Endothelial cell (in vitro differentiated cells): ENCODE data around the gene LIMD2. TPM values are rescaled to one million over a fixed set of nuclear protein-coding genes. Genes with fewer than 3 reads are reported as not detected.

ENCODE experiments used
- DNase-seq: peaks from one replicate; pipeline ENCODE4 v3.0.0; 2021; ENCODE audit warnings: low spot score
- H3K27ac Mint-ChIP-seq: one replicate; pipeline ENCODE4 v1.8.0; 2021; ENCODE audit warnings: mixed read lengths, inconsistent platforms; ENCODE audit not compliant: unreplicated experiment
- H3K27me3 Mint-ChIP-seq: one replicate; pipeline ENCODE4 v1.8.0; 2021; ENCODE audit warnings: mild to moderate bottlenecking, moderate library complexity, mixed read lengths, inconsistent platforms; ENCODE audit not compliant: unreplicated experiment
- H3K36me3 Mint-ChIP-seq: one replicate; pipeline ENCODE4 v1.8.0; 2021; ENCODE audit warnings: mild to moderate bottlenecking, low read depth, mixed read lengths, inconsistent platforms; ENCODE audit not compliant: unreplicated experiment
- H3K4me1 Mint-ChIP-seq: one replicate; pipeline ENCODE4 v1.8.0; 2021; ENCODE audit warnings: mild to moderate bottlenecking, mixed read lengths, inconsistent platforms; ENCODE audit not compliant: unreplicated experiment
- H3K4me3 Mint-ChIP-seq: one replicate; pipeline ENCODE4 v1.8.0; 2021; ENCODE audit warnings: mild to moderate bottlenecking, mixed read lengths, inconsistent platforms; ENCODE audit not compliant: unreplicated experiment
- H3K9me3 Mint-ChIP-seq: one replicate; pipeline ENCODE4 v1.8.0; 2021; ENCODE audit warnings: mixed read lengths, inconsistent platforms; ENCODE audit not compliant: unreplicated experiment
- CTCF ChIP-seq: fragments of 200-600 bp; sonication (generic); IDR thresholded peaks from one replicate; pipeline ENCODE4 v1.5.0; 2021; ENCODE audit warnings: antibody characterized with exemption; ENCODE audit not compliant: unreplicated experiment
- total RNA-seq: library from RNA; stranded (reverse); fragmentation: NEBNext Ultra II Directional; extraction: Animal tissue kit (Norgen Biotek cat#: 25700); gene quantifications from one replicate; pipeline ENCODE4 v1.2.1, GENCODE V29; 2021; ENCODE audit not compliant: unreplicated experiment

LIMD2 gene
- total RNA-seq, 1 donor from 2014 or later: 132 TPM

- no peaks in the 10 kb centered on the region for H3K9me3 Mint-ChIP-seq
- no peak overlapping the region for H3K27ac Mint-ChIP-seq
- DNase-seq: no peak
- TF ChIP-seq CTCF: no peak
- peaks cover 67% of the 10 kb centered on the region for H3K36me3 Mint-ChIP-seq
- H3K4me1 Mint-ChIP-seq: peaks cover 8% of the 10 kb centered on the region
- H3K4me3 Mint-ChIP-seq: peak overlapping the region; percentile 37
- H3K27me3 Mint-ChIP-seq: peaks cover 9% of the 10 kb centered on the region
Measured at GRCh38 chr17:63689479-63689878, 10.4 kb downstream of the LIMD2 start.

GRCh38 chr17:63688396-63689020, 11.4 kb downstream of the LIMD2 start:
- no peaks in the 10 kb centered on the region for H3K9me3 Mint-ChIP-seq
- TF ChIP-seq CTCF: no peak
- H3K36me3 Mint-ChIP-seq: peaks cover 66% of the 10 kb centered on the region
- no peak overlapping the region for H3K27ac Mint-ChIP-seq
- no peak for DNase-seq
- H3K4me1 Mint-ChIP-seq: peaks cover 8% of the 10 kb centered on the region
- H3K27me3 Mint-ChIP-seq: peaks cover 9% of the 10 kb centered on the region
- H3K4me3 Mint-ChIP-seq: peak overlapping the region; percentile 65

- Mint-ChIP-seq H3K27ac (no peak overlapping the region), H3K9me3 (no peaks in the 10 kb centered on the region), H3K27me3 (peaks cover 4% of the 10 kb centered on the region), H3K36me3 (peaks cover 65% of the 10 kb centered on the region), H3K4me1 (peaks cover 8% of the 10 kb centered on the region), H3K4me3 (no peak overlapping the region)
- no peak for TF ChIP-seq CTCF
- no peak for DNase-seq
Measured at GRCh38 chr17:63686138-63686685, 13.7 kb downstream of the LIMD2 start.

GRCh38 chr17:63685578-63685977, 14.3 kb downstream of the LIMD2 start:
- Mint-ChIP-seq H3K4me1 (peaks cover 8% of the 10 kb centered on the region), H3K9me3 (no peaks in the 10 kb centered on the region), H3K4me3 (no peak overlapping the region), H3K27me3 (peaks cover 4% of the 10 kb centered on the region), H3K36me3 (peaks cover 64% of the 10 kb centered on the region), H3K27ac (peak overlapping the region; percentile 22)
- no peak for TF ChIP-seq CTCF
- DNase-seq: no peak

GRCh38 chr17:63685041-63685440, 14.9 kb downstream of the LIMD2 start:
- Mint-ChIP-seq H3K4me3 (no peak overlapping the region), H3K27ac (no peak overlapping the region), H3K27me3 (peaks cover 4% of the 10 kb centered on the region), H3K9me3 (no peaks in the 10 kb centered on the region), H3K36me3 (peaks cover 62% of the 10 kb centered on the region), H3K4me1 (peaks cover 13% of the 10 kb centered on the region)
- no peak for TF ChIP-seq CTCF
- no peak for DNase-seq
